PC-3 (cell line): ENCODE measurements around the gene SULT4A1. TPM values are rescaled to one million over a fixed set of nuclear protein-coding genes. Genes with fewer than 3 reads are reported as not detected.

Experiments
- ATAC-seq: fragments of 200-7000 bp; cut with Tn5 transposase; 2 replicates; pipeline ENCODE4 v1.9.1; 2020; ENCODE audit warnings: mild to moderate bottlenecking, moderate library complexity
- BruUV-seq: library from RNA; stranded (reverse); fragments of 400-500 nt; replicated peaks from 2 replicates; lab custom pipeline; 2021; lab: Mats Ljungman, UMichigan
- CTCF ChIA-PET: fragments of 300-600 bp; sonication (Branson Sonifier 250); formaldehyde crosslinking; loops from one replicate; lab custom pipeline; 2022; ENCODE audit warnings: antibody characterized with exemption; lab: Charles Lee
- POLR2A ChIA-PET: fragments of 300-600 bp; sonication (Branson Sonifier 250); formaldehyde crosslinking; loops from one replicate; lab custom pipeline; 2022; ENCODE audit warnings: antibody characterized with exemption; ENCODE audit not compliant: unreplicated experiment; lab: Charles Lee
- DNase-seq: peaks from one replicate; pipeline ENCODE4 v3.0.0-alpha.2; 2015
- H2AFZ ChIP-seq: fragments of 300-600 bp; sonication (generic); 2 replicates; pipeline ENCODE4 v1.6.0; 2016; ENCODE audit warnings: antibody characterized with exemption, low read length
- H3F3A ChIP-seq: fragments of 300-600 bp; sonication (generic); one replicate; pipeline ENCODE4 v1.6.0; 2017; ENCODE audit warnings: antibody characterized with exemption, low read length, control low read depth, mild to moderate bottlenecking; ENCODE audit not compliant: unreplicated experiment
- H3K27ac ChIP-seq: fragments of 300-600 bp; sonication (generic); 2 replicates; pipeline ENCODE4 v1.5.1; 2016; ENCODE audit warnings: mild to moderate bottlenecking, low read length
- H3K27me3 ChIP-seq: fragments of 300-600 bp; sonication (generic); 2 replicates; pipeline ENCODE4 v1.6.1; 2016; ENCODE audit warnings: low read length, mixed read lengths
- H3K36me3 ChIP-seq: fragments of 300-600 bp; sonication (generic); 2 replicates; pipeline ENCODE4 v1.6.1; 2016; ENCODE audit warnings: low read depth, mixed run types, low read length, mixed read lengths
- H3K4me1 ChIP-seq: fragments of 300-600 bp; sonication (generic); 2 replicates; pipeline ENCODE4 v1.5.1; 2016; ENCODE audit warnings: low read length; ENCODE audit not compliant: insufficient read depth
- H3K4me2 ChIP-seq: fragments of 300-600 bp; sonication (generic); 2 replicates; pipeline ENCODE4 v1.6.0; 2016; ENCODE audit warnings: low read length
- H3K4me3 ChIP-seq: fragments of 300-600 bp; sonication (generic); 2 replicates; pipeline ENCODE4 v1.5.1; 2016; ENCODE audit warnings: mild to moderate bottlenecking, low read length, mixed read lengths
- H3K79me2 ChIP-seq: fragments of 300-600 bp; sonication (generic); 2 replicates; pipeline ENCODE4 v1.6.1; 2017; ENCODE audit warnings: low read length, mixed read lengths
- H3K9ac ChIP-seq: fragments of 300-600 bp; sonication (generic); 2 replicates; pipeline ENCODE4 v1.6.0; 2016; ENCODE audit warnings: mild to moderate bottlenecking, low read length
- H3K9me2 ChIP-seq: fragments of 300-600 bp; sonication (generic); replicated peaks from 2 replicates; pipeline ENCODE4 v1.6.1; 2016; ENCODE audit warnings: mixed run types, low read length, mixed read lengths
- H3K9me3 ChIP-seq: fragments of 300-600 bp; sonication (generic); 2 replicates; pipeline ENCODE4 v1.6.1; 2016; ENCODE audit warnings: low read length, mixed read lengths
- H4K20me1 ChIP-seq: fragments of 300-600 bp; sonication (generic); 2 replicates; pipeline ENCODE4 v1.6.1; 2016; ENCODE audit warnings: low read length, mixed read lengths
- EZH2 ChIP-seq: fragments of 300-600 bp; sonication (generic); IDR thresholded peaks from one replicate; pipeline ENCODE4 v1.6.1; 2017; ENCODE audit warnings: antibody characterized with exemption, mild to moderate bottlenecking, low read length; ENCODE audit not compliant: unreplicated experiment
- EZH2phosphoT487 ChIP-seq: fragments of 300-600 bp; sonication (generic); IDR thresholded peaks from 2 replicates; pipeline ENCODE4 v1.6.1; 2018; ENCODE audit warnings: mild to moderate bottlenecking, antibody characterized with exemption, low read length, borderline replicate concordance
- intact Hi-C: fragments of 100-400 bp; cut with micrococcal nuclease; formaldehyde crosslinking; loops from 2 replicates; pipeline ENCODE4 v1.9.0; 2023
- total RNA-seq: library from RNA; depleted of rRNA; stranded (reverse); fragments of >200 nt; gene quantifications from 2 replicates; pipeline ENCODE4 v1.2.3, GENCODE V29; 2014
- TF ChIP-seq, protein P1 (sequence below): fragments of 300-600 bp; sonication (generic); conservative IDR thresholded peaks from 2 replicates; pipeline ENCODE4 v1.5.1; 2017; ENCODE audit warnings: antibody characterized with exemption, low read depth, mild to moderate bottlenecking, low read length

SULT4A1 gene
- total RNA-seq, 1 experiment from 2014 or later, result not detected

DNA sequence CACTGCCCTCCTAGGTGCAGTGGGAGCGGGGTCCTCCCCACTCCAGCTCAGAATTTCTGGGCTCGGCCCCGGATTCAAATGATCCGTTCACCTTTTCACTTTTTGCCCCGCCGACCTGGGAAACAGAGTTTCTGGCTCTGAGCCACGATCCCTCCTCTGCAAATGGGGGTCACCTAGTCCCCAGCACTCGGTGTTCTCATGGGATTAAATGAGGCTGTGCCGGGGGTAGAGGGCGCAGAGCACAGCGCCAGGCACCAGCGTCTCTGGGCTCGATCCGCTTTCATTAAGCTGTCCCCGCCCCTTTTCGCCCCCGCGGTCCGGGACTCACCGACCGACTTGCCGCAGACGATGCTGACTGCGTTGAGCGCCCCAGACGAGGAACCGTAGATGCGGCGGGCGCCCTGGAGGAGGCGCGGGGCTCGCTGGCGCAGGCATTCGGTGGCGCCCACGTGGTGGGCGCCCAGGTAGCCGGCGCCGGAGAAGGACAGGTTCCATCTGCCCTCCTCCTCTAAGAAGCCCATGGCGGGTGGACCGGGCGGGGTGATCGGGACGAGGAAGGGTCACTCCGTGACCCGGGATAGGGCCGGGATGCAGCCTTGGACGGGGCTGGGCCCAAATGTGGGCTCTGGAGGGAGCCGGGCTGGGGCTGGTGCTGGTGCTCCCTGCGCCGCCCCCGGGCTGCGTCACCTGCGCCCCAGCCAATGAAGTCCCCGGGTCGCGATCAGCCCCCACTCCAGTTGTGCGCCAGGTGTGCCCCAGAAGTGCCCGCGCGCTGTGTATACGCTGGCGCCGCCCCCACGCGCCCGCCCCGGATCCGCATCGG lies 29.3 kb upstream of the SULT4A1 start, which contains the start of gene PNPLA5:
PNPLA5 (minus strand) TSS at position 654 of the 823 bp plus-strand sequence; CDS start at position 521, 133 bp downstream.
- H3K36me3 ChIP-seq, result no peaks in the 10 kb centered on the region
- H2AFZ ChIP-seq, result no peak within 1 kb of the TSS
- no peaks in the 10 kb centered on the region for H3F3A ChIP-seq
- H3K4me2 ChIP-seq, result no peak within 1 kb of the TSS
- H3K27me3 ChIP-seq, result peaks cover 27% of the 10 kb centered on the region
- ATAC-seq, result no peak
- H3K79me2 ChIP-seq, result no peaks in the 10 kb centered on the region
- ChIA-PET CTCF (no interaction called here), POLR2A (no interaction called here)
- no peak for DNase-seq
- H4K20me1 ChIP-seq, result no peaks in the 10 kb centered on the region
- BruUV-seq, result no TSS peak
- H3K9ac ChIP-seq, result no peak within 1 kb of the TSS
- no peak within 1 kb of the TSS for H3K4me3 ChIP-seq
- no peaks in the 10 kb centered on the region for H3K9me2 ChIP-seq
- no peaks in the 10 kb centered on the region for H3K9me3 ChIP-seq
- TF ChIP-seq EZH2 (no peak), EZH2phosphoT487 (no peak)
- TF ChIP-seq, protein P1, sequence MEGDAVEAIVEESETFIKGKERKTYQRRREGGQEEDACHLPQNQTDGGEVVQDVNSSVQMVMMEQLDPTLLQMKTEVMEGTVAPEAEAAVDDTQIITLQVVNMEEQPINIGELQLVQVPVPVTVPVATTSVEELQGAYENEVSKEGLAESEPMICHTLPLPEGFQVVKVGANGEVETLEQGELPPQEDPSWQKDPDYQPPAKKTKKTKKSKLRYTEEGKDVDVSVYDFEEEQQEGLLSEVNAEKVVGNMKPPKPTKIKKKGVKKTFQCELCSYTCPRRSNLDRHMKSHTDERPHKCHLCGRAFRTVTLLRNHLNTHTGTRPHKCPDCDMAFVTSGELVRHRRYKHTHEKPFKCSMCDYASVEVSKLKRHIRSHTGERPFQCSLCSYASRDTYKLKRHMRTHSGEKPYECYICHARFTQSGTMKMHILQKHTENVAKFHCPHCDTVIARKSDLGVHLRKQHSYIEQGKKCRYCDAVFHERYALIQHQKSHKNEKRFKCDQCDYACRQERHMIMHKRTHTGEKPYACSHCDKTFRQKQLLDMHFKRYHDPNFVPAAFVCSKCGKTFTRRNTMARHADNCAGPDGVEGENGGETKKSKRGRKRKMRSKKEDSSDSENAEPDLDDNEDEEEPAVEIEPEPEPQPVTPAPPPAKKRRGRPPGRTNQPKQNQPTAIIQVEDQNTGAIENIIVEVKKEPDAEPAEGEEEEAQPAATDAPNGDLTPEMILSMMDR, result no peak
- no peaks in the 10 kb centered on the region for H3K4me1 ChIP-seq
- intact Hi-C loops, result no loop called here
- H3K27ac ChIP-seq, result no peak within 1 kb of the TSS

DNA sequence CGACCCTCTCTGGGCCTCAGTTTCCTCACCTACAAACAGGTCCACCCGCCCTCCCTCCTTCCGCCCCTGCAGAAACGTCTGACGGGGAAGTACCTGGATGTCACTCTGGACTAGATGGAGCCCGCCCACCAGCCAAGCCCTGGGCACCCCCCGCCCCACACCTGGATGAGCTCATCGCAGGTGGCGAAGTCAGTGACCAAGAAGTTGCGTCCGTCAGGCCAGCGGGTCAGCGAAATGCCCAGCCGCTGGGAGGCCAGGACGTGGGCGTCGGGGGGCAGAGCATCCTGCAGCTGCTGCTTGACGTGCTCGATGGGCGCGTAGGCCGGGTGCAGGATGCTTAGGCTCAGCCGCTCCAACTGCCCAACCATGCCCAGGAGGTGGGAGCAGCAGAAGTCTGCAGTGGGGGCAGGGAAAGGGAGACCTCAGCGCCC lies 28.6 kb upstream of the SULT4A1 start:
- no peak overlapping the region for H3K9ac ChIP-seq
- no peak overlapping the region for H3K27ac ChIP-seq
- H3K36me3 ChIP-seq, result no peaks in the 10 kb centered on the region
- H3K4me1 ChIP-seq, result no peaks in the 10 kb centered on the region
- no peak overlapping the region for H3K4me2 ChIP-seq
- intact Hi-C loops, result no loop called here
- ChIA-PET CTCF (no interaction called here), POLR2A (no interaction called here)
- no TSS peak for BruUV-seq
- H3K27me3 ChIP-seq, result peaks cover 27% of the 10 kb centered on the region
- H3K4me3 ChIP-seq, result no peak overlapping the region
- H3F3A ChIP-seq, result no peaks in the 10 kb centered on the region
- H3K9me2 ChIP-seq, result no peaks in the 10 kb centered on the region
- no peaks in the 10 kb centered on the region for H3K9me3 ChIP-seq
- ATAC-seq, result no peak
- no peaks in the 10 kb centered on the region for H3K79me2 ChIP-seq
- H2AFZ ChIP-seq, result no peak overlapping the region
- no peak for DNase-seq
- TF ChIP-seq EZH2phosphoT487 (no peak), EZH2 (no peak)
- TF ChIP-seq, protein P1, result no peak
- no peaks in the 10 kb centered on the region for H4K20me1 ChIP-seq

DNA sequence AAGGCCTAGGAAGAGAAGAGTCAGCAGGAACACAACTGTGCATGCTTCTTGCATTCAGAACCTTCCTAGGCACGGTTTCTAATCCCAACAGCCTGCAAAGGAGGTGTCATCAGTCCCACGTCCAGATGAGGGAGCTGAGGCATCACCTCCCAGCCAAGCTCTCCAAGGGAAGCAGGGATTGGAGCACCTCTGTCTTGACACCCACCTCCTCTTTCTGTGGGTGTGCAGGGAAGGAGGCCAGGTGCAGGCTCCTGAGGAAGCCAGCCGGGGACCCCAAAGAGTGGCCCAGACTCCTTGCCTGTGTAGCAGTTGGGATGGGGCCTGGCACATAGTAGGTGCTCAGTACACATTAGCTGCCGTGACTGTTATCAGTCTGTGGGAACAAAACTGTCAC lies 27.5 kb upstream of the SULT4A1 start:
- no peaks in the 10 kb centered on the region for H3K4me1 ChIP-seq
- no peaks in the 10 kb centered on the region for H3F3A ChIP-seq
- no peak for TF ChIP-seq EZH2
- TF ChIP-seq, protein P1, result peak; percentile 19; the same call in 1 of the 2 replicates
- no peak for TF ChIP-seq EZH2phosphoT487
- CTCF ChIA-PET, result no interaction called here
- peaks cover 27% of the 10 kb centered on the region for H3K27me3 ChIP-seq
- H3K9ac ChIP-seq, result no peak overlapping the region
- no peaks in the 10 kb centered on the region for H4K20me1 ChIP-seq
- H2AFZ ChIP-seq, result no peak overlapping the region
- ATAC-seq, result no peak
- H3K9me3 ChIP-seq, result no peaks in the 10 kb centered on the region
- intact Hi-C loops, result no loop called here
- POLR2A ChIA-PET, result no interaction called here
- H3K4me2 ChIP-seq, result no peak overlapping the region
- H3K4me3 ChIP-seq, result no peak overlapping the region
- no TSS peak for BruUV-seq
- no peaks in the 10 kb centered on the region for H3K79me2 ChIP-seq
- no peaks in the 10 kb centered on the region for H3K9me2 ChIP-seq
- H3K27ac ChIP-seq, result no peak overlapping the region
- H3K36me3 ChIP-seq, result no peaks in the 10 kb centered on the region
- DNase-seq, result peak; percentile 19
